Breast epithelium (tissue), 3 donors: ENCODE data around the gene NRXN3.

Experiments used
- POLR2A ChIP-seq: fragments of 450-650 bp; IDR thresholded peaks from one replicate; pipeline ENCODE4 v1.6.1; 2016; ENCODE audit warnings: antibody characterized with exemption, mild to moderate bottlenecking, moderate library complexity
- POLR2AphosphoS5 ChIP-seq, 3 donors: sonication (generic); formaldehyde crosslinking; IDR thresholded peaks; one replicate each; pipeline ENCODE4 v1.6.1; 2017; ENCODE audit warnings: antibody characterized with exemption in 3 of 3
- TF ChIP-seq, protein P1 (sequence below), 3 donors: fragments of 450-650 bp; IDR thresholded peaks; one replicate each; pipeline ENCODE4 v1.5.1; 2016 to 2017; ENCODE audit warnings: antibody characterized with exemption in 3 of 3, mild to moderate bottlenecking in 3 of 3, moderate library complexity in 3 of 3

DNA sequence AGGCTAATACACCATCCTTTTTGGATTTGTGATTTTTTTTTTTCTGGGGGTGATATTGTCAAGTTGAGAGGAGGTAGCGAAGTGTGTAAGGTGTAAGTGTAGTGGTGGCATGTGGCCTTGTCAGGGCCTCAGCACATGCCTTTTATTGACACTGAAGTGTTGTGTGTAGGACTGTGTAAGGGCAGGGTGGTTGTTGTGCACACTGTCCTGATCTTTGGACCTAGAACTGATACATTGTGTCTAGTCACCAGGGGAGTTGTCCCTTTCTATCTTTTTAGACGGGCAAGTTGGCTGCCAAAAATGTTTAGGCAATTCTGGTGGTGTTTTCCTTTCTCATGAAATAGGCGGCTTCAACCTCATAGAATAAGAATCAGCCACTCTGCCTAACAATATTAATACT is 244.0 kb downstream of the NRXN3 start:
- TF ChIP-seq, protein P1, sequence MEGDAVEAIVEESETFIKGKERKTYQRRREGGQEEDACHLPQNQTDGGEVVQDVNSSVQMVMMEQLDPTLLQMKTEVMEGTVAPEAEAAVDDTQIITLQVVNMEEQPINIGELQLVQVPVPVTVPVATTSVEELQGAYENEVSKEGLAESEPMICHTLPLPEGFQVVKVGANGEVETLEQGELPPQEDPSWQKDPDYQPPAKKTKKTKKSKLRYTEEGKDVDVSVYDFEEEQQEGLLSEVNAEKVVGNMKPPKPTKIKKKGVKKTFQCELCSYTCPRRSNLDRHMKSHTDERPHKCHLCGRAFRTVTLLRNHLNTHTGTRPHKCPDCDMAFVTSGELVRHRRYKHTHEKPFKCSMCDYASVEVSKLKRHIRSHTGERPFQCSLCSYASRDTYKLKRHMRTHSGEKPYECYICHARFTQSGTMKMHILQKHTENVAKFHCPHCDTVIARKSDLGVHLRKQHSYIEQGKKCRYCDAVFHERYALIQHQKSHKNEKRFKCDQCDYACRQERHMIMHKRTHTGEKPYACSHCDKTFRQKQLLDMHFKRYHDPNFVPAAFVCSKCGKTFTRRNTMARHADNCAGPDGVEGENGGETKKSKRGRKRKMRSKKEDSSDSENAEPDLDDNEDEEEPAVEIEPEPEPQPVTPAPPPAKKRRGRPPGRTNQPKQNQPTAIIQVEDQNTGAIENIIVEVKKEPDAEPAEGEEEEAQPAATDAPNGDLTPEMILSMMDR (IDR thresholded peaks at IDR 0.05): no peak
- TF ChIP-seq POLR2A (no peak), POLR2AphosphoS5 (IDR thresholded peaks at IDR 0.05) (no peak)
